Lung (tissue), 12 donors: ENCODE measurements around the gene NAXE. TPM values are rescaled to one million over a fixed set of nuclear protein-coding genes. Genes with fewer than 3 reads are reported as not detected.

Experiments
- ATAC-seq: fragments of 200-7000 bp; cut with Tn5 transposase; one replicate; pipeline ENCODE4 v1.9.1; 2020; ENCODE audit warnings: moderate number of reproducible peaks; ENCODE audit not compliant: insufficient read depth, low FRiP score
- DNase-seq, 3 donors: peaks; one replicate each; pipeline ENCODE4 v3.0.0-alpha.2; 2013 to 2017
- H3K27ac ChIP-seq, 2 donors: one replicate each; pipeline ENCODE4 v1.5.1; 2013; ENCODE audit warnings: mild to moderate bottlenecking in 2 of 2, moderate library complexity in 2 of 2, control low read depth in 1 of 2, inconsistent platforms in 1 of 2, low read depth in 1 of 2, low read length in 1 of 2
- H3K27me3 ChIP-seq, 3 donors: one replicate each; pipeline ENCODE4 v1.5.1; 2013; ENCODE audit warnings: low read length in 2 of 3; ENCODE audit not compliant: control insufficient read depth in 3 of 3, insufficient read depth in 3 of 3
- H3K36me3 ChIP-seq, 4 donors: one replicate each; pipeline ENCODE4 v1.5.1; 2013; ENCODE audit warnings: low read length in 4 of 4, mild to moderate bottlenecking in 1 of 4, moderate library complexity in 1 of 4; ENCODE audit not compliant: control insufficient read depth in 4 of 4, insufficient read depth in 4 of 4
- H3K4me1 ChIP-seq, 5 donors: one replicate each; pipeline ENCODE4 v1.5.1; 2013; ENCODE audit warnings: low read length in 5 of 5, mild to moderate bottlenecking in 2 of 5, moderate library complexity in 1 of 5; ENCODE audit not compliant: control insufficient read depth in 5 of 5, insufficient read depth in 5 of 5
- H3K4me3 ChIP-seq: one replicate; pipeline ENCODE4 v1.5.1; 2013; ENCODE audit warnings: mild to moderate bottlenecking, control low read depth, moderate library complexity
- H3K9ac ChIP-seq, 2 donors: one replicate each; pipeline ENCODE4 v1.5.1; 2013; ENCODE audit warnings: low read length in 2 of 2, control low read depth in 1 of 2; ENCODE audit not compliant: insufficient read depth in 1 of 2
- H3K9me3 ChIP-seq, 4 donors: one replicate each; pipeline ENCODE4 v1.5.1; 2013; ENCODE audit warnings: low read length in 3 of 4, mild to moderate bottlenecking in 1 of 4, moderate library complexity in 1 of 4; ENCODE audit not compliant: control insufficient read depth in 4 of 4, insufficient read depth in 3 of 4
- WGBS, 2 donors: extraction: QIAGEN DNeasy Blood & Tissue Kit; methylation state at CpG; one replicate each; pipeline ENCODE4 v1.1.7; 2013; 5-methylcytosine and 5-hydroxymethylcytosine counted together
- polyA plus RNA-seq, 2 donors: library from polyadenylated mRNA; stranded (reverse); fragments of 200-250 nt; gene quantifications; one replicate each; pipeline ENCODE4 v1.2.1, GENCODE V29; 2013
- total RNA-seq, 2 donors: library from RNA; depleted of rRNA in 1 of 2; stranded (reverse); fragments of >200 nt in 1 of 2; gene quantifications; one replicate each; pipeline ENCODE4 v1.2.1, GENCODE V29; 2014 to 2021
- TF ChIP-seq, protein P1 (sequence below): IDR thresholded peaks from 2 replicates; pipeline ENCODE4 v1.5.1; 2012; ENCODE audit warnings: mild to moderate bottlenecking; ENCODE audit errors: control extremely low read depth, extremely low read depth
- donor health status: control.
- donor health status: control.
- donor health status: Bipolar disorder and iron deficiency.
- donor health status: healthy.
- donor health status: DM: yes; HTN: yes; CAD: no.

The NAXE gene
- total and polyA plus RNA-seq, 4 donors = 38.1 to 95.8 (median 78.8) TPM

DNA sequence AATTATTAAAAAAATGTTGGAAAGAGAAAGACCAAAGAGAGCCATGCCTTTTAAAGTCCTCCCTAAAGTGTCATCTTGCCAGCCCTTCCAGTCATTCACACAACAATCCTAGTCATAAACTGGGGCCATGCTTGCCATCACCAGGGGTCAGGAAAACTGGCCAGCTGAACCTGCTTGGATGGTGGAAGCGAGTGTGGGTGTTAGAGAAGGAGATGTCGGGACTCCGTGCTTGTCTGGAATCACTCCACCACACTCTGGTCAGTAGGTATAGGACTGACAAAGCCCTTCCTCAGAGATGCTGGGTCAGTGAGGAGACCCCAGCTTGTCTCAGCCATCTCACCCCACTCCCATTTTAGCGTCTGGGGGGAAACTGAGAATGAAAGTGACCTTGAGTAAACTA lies 24.4 kb downstream of the NAXE start:
- TF ChIP-seq, protein P1, sequence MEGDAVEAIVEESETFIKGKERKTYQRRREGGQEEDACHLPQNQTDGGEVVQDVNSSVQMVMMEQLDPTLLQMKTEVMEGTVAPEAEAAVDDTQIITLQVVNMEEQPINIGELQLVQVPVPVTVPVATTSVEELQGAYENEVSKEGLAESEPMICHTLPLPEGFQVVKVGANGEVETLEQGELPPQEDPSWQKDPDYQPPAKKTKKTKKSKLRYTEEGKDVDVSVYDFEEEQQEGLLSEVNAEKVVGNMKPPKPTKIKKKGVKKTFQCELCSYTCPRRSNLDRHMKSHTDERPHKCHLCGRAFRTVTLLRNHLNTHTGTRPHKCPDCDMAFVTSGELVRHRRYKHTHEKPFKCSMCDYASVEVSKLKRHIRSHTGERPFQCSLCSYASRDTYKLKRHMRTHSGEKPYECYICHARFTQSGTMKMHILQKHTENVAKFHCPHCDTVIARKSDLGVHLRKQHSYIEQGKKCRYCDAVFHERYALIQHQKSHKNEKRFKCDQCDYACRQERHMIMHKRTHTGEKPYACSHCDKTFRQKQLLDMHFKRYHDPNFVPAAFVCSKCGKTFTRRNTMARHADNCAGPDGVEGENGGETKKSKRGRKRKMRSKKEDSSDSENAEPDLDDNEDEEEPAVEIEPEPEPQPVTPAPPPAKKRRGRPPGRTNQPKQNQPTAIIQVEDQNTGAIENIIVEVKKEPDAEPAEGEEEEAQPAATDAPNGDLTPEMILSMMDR = no peak
- DNase-seq = no peak
- Histone ChIP-seq H3K4me1 (peaks cover 0 to 8% (median 3%) of the 10 kb centered on the region in 5 donors), H3K27me3 (peaks cover 0 to 36% (median 16%) of the 10 kb centered on the region in 3 donors), H3K27ac (peak overlapping the region in 1 of 2 donors; percentile 26), H3K36me3 (no peaks in the 10 kb centered on the region), H3K4me3 (no peak overlapping the region), H3K9me3 (no peaks in the 10 kb centered on the region), H3K9ac (no peak overlapping the region)
- 38 to 69% methylated on average over 4 of the region's 4 CpGs for WGBS, 2 donors
- ATAC-seq = no peak

GRCh38 chr1:156616463-156616862 lies 24.9 kb downstream of the NAXE start:
- H3K27me3 ChIP-seq = peaks cover 0 to 41% (median 16%) of the 10 kb centered on the region in 3 donors
- 8 to 17% methylated on average over 5 of the region's 5 CpGs for WGBS, 2 donors
- no peak for ATAC-seq
- TF ChIP-seq, protein P1 = no peak
- no peaks in the 10 kb centered on the region for H3K36me3 ChIP-seq
- DNase-seq = peak; percentile 31 to 70 (median 54)
- H3K4me3 ChIP-seq = no peak overlapping the region
- no peak overlapping the region for H3K9ac ChIP-seq
- no peak overlapping the region for H3K27ac ChIP-seq
- no peaks in the 10 kb centered on the region for H3K9me3 ChIP-seq
- H3K4me1 ChIP-seq = peaks cover 0 to 8% (median 3%) of the 10 kb centered on the region in 5 donors

DNA sequence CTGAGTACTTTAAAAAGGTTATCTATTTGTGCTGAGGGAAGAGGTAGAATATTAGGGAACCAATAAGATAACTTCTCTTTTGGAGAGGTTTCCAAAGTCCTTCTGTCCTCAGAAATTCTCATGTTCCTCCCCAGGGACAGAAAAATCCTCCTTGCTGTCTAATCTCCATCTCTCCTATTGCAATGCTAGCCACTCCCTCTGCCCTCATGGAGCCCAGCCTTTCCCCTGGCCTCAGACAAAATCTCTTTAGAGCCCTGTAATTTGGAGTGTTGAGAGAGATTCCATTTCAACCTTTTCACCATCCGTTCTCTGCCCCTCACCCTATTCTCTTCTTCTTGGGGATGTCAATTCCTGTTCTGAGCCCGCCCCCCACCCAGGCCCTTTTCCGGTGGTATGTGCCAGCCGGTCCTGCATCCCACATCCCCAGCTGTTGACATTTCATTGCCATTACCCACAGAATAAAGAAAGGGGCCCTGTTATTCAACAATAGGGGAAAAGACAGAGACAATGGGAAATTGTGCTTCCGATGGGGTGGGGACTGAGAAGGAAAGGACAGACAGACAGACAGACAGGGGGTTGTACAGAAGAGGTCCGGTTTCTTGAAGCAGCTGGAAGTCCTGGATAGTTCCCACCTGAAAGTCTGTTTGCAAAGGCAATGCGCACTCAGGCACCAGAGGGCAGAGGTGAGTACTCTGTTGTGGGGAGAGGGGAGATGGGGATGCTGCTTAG lies 27.4 kb downstream of the NAXE start, which contains the start of gene HAPLN2:
TSS of gene HAPLN2 (plus strand) at position 563 of the 729 bp plus-strand sequence. CDS start 4,076 bp downstream, outside the sequence.
- H3K27ac ChIP-seq = no peak within 1 kb of the TSS
- H3K27me3 ChIP-seq = peaks cover 3 to 61% (median 27%) of the 10 kb centered on the region in 3 donors
- ATAC-seq (no peak), DNase-seq (no peak)
- no peak within 1 kb of the TSS for H3K4me3 ChIP-seq
- TF ChIP-seq, protein P1 = no peak
- peaks cover 0 to 8% (median 4%) of the 10 kb centered on the region in 5 donors for H3K4me1 ChIP-seq
- no peaks in the 10 kb centered on the region for H3K36me3 ChIP-seq
- peaks cover 0 to 3% (median 0%) of the 10 kb centered on the region in 4 donors for H3K9me3 ChIP-seq
- H3K9ac ChIP-seq = no peak within 1 kb of the TSS
- WGBS, 2 donors = 6 to 8% methylated on average over 7 of the region's 7 CpGs
